HL-60 (cell line): ENCODE data around the gene SYT11.

Experiments
- DNase-seq, 2 experiments: peaks; one replicate each; pipeline ENCODE4 v3.0.0-alpha.2; 2010 to 2020; ENCODE audit warnings: low read depth in 1 of 2, low spot score in 1 of 2
- H3K27ac ChIP-seq: fragments of 250-450 bp; sonication (Bioruptor Pico); replicated peaks from 2 replicates; pipeline ENCODE4 v1.5.1; 2020; ENCODE audit warnings: mild to moderate bottlenecking, moderate library complexity
- H3K27me3 ChIP-seq: fragments of 250-450 bp; sonication (Bioruptor Pico); 2 replicates; pipeline ENCODE4 v1.5.1; 2021; ENCODE audit warnings: mild to moderate bottlenecking, moderate library complexity; ENCODE audit not compliant: insufficient read depth, poor library complexity, severe bottlenecking
- H3K4me3 ChIP-seq: replicated peaks from 2 replicates; pipeline ENCODE4 v1.5.1; 2011; ENCODE audit warnings: mild to moderate bottlenecking, control low read depth, low read length; ENCODE audit not compliant: insufficient read depth
- CTCF ChIP-seq: IDR thresholded peaks from one replicate; pipeline ENCODE4 v1.5.1; 2011; ENCODE audit warnings: low read length, control low read depth, inconsistent platforms; ENCODE audit not compliant: insufficient read depth
- GABPA ChIP-seq: IDR thresholded peaks from 2 replicates; pipeline ENCODE4 v1.6.1; 2012; ENCODE audit warnings: low read depth
- POLR2AphosphoS5 ChIP-seq: IDR thresholded peaks from 2 replicates; pipeline ENCODE4 v1.6.1; 2012; ENCODE audit warnings: low read depth
- REST ChIP-seq: IDR thresholded peaks from 2 replicates; pipeline ENCODE4 v1.6.1; 2012; ENCODE audit warnings: low read depth; ENCODE audit not compliant: insufficient replicate concordance
- SPI1 ChIP-seq: IDR thresholded peaks from 2 replicates; pipeline ENCODE4 v1.6.1; 2012; ENCODE audit warnings: low read depth, mild to moderate bottlenecking, borderline replicate concordance

Gene SYT11

DNA sequence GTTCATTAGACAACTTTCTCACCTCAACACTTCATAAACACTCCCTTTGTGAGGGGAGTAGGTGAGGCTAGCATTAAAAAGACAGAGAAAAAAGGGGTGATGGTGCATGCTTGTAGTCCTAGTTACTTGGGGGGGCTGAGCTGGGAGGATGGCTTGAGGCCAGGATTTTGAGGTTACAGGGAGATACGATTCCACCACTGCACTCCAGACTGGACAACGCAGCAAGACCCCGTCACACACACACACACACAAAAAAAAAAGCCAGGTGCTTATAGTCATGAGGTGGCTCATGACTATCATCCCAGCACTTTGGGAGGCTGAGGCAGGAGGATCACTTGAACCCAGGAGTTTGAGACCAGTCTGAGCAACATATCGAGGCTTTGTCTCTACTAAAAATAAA lies 31.9 kb upstream of the SYT11 start:
- no peak overlapping the region for H3K4me3 ChIP-seq
- H3K27ac ChIP-seq: no peak overlapping the region
- no peaks in the 10 kb centered on the region for H3K27me3 ChIP-seq
- TF ChIP-seq POLR2AphosphoS5: no peak
- no peak for TF ChIP-seq REST
- no peak for TF ChIP-seq GABPA
- no peak for TF ChIP-seq CTCF
- TF ChIP-seq SPI1: no peak
- no peak for DNase-seq

DNA sequence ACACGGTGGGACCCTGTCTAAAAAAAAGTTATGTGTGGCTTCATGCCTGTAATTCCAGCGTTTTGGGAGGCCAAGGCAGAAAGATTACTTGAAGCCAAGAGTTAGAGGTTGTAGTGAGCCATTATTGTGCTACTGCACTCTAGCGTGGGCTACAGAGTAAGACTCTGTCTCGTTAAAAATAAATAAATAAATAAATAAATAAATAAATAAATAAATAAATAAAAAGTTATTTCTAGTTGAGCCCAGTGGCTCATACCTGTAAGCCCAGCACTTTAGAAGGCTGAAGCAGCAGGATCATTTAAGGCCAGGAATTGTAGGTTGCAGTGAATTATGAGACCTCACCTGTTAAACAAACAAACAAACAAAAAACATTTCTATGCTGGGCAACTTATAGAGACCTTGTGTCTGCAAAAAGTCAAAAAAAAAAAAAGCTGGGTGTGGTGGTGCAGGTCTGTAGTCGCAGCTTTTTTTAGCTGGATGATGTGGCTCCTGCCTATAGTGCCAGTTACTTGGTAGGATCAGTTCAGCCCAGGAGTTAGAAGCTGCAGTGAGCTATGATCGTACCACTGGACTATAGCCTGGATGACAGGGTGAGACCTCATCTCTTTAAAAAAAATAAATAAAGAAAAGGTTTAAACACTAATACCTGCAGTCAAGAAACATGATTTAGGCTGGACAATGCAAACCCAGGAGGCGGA lies 27.9 kb upstream of the SYT11 start:
- no peak for DNase-seq
- Histone ChIP-seq H3K4me3 (no peak overlapping the region), H3K27ac (no peak overlapping the region), H3K27me3 (no peaks in the 10 kb centered on the region)
- no peak for TF ChIP-seq CTCF
- TF ChIP-seq POLR2AphosphoS5: no peak
- TF ChIP-seq GABPA: no peak
- no peak for TF ChIP-seq SPI1
- TF ChIP-seq REST: no peak

GRCh38 chr1:155833665-155834295 lies 25.6 kb upstream of the SYT11 start:
- Histone ChIP-seq H3K27me3 (no peaks in the 10 kb centered on the region), H3K4me3 (no peak overlapping the region), H3K27ac (no peak overlapping the region)
- no peak for DNase-seq
- TF ChIP-seq SPI1 (no peak), CTCF (no peak), POLR2AphosphoS5 (no peak), REST (no peak)
